ENCODE results near the gene ARHGEF7.

ARHGEF7 gene

GRCh38 chr13:111270126-111270525 is 155.0 kb downstream of the ARHGEF7 start:
- no peak overlapping the region for H3K4me2 ChIP-seq (ENCODE audit: low read depth, low read length, poor library complexity, severe bottlenecking)
- no peak for TF ChIP-seq EZH2phosphoT487 (conservative IDR thresholded peaks at IDR 0.05; ENCODE audit: low read length)
- no peaks in the 10 kb centered on the region for H3K79me2 ChIP-seq (ENCODE audit: insufficient read depth, low read length)
- H3K36me3 ChIP-seq (ENCODE audit: low read length) = no peaks in the 10 kb centered on the region
- no peak overlapping the region for H3K27ac ChIP-seq (ENCODE audit: low read depth, low read length)
- H3K9me2 ChIP-seq (replicated peaks; ENCODE audit: insufficient read depth, low read length) = no peaks in the 10 kb centered on the region
- no peaks in the 10 kb centered on the region for H3K9me3 ChIP-seq (ENCODE audit: insufficient read depth, low read length)
- 0 out of 2 replicates have a peak, but pooled peaks cover 3% of the 10 kb centered on the region for H3F3A ChIP-seq (ENCODE audit: insufficient read depth)
- no peak overlapping the region for H3K9ac ChIP-seq (ENCODE audit: low read length)
- H4K20me1 ChIP-seq (ENCODE audit: low read depth, low read length) = no peaks in the 10 kb centered on the region
- no peaks in the 10 kb centered on the region for H3K27me3 ChIP-seq (ENCODE audit: low read length)
- H2AFZ ChIP-seq (ENCODE audit: low read depth, low read length, severe bottlenecking) = no peak overlapping the region
- no peak overlapping the region for H3K4me3 ChIP-seq (ENCODE audit: insufficient read depth, low read length, poor library complexity, severe bottlenecking)

DNA sequence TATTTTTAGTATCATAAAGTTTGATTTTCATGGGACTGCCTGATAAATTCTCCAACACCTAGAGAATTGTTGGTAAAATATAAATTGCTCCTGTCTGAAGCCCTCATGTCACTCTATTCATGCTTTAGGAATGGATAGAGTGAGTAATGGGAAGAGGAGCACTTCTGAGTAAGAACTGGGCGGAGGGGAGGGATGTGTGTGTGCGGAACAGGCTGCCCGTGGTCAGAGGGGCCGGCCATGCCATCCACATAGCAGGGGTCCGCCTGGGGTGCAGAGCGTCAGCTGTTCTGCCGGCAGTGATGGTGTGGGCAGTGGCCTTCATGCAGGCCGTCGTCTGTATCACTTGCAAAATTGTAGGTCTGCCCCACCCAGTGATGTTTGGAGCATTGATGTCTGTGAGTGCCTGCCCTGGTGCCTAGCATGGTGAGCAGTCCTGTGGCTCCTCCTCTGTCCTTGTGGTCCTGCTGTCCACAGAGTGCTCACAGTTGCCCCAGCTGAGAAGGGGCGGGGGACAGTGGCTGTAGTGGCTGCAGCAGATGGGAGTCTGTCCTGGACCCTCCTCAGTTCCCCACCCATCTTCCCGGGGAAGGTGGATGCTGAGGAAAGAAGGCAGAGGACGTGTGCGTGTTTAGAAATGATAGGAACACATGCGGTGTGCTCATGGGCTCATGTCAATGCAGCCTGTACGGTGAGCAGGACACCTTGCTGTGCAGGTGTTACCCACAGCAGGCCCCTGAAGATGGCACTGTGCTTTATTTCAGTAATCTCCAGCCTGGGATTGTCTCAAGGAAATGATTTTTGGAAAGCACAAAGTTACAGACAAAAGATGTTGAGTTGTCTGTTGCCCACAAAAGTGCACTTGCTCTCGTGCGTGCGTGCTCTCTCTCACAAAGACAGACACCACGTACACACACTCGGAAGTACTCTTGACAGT is 155.9 kb downstream of the ARHGEF7 start:
- no peak overlapping the region for H3K4me2 ChIP-seq (ENCODE audit: low read depth, low read length, poor library complexity, severe bottlenecking)
- no peak overlapping the region for H3K9ac ChIP-seq (ENCODE audit: low read length)
- H3K27ac ChIP-seq (ENCODE audit: low read depth, low read length) = no peak overlapping the region
- H4K20me1 ChIP-seq (ENCODE audit: low read depth, low read length) = no peaks in the 10 kb centered on the region
- peaks cover under 1% of the 10 kb centered on the region; the same call in 1 of the 2 replicates for H3K36me3 ChIP-seq (ENCODE audit: low read length)
- H3K27me3 ChIP-seq (ENCODE audit: low read length) = no peaks in the 10 kb centered on the region
- H3K9me2 ChIP-seq (replicated peaks; ENCODE audit: insufficient read depth, low read length) = no peaks in the 10 kb centered on the region
- TF ChIP-seq EZH2phosphoT487 (conservative IDR thresholded peaks at IDR 0.05; ENCODE audit: low read length) = no peak
- TF ChIP-seq, protein P1, sequence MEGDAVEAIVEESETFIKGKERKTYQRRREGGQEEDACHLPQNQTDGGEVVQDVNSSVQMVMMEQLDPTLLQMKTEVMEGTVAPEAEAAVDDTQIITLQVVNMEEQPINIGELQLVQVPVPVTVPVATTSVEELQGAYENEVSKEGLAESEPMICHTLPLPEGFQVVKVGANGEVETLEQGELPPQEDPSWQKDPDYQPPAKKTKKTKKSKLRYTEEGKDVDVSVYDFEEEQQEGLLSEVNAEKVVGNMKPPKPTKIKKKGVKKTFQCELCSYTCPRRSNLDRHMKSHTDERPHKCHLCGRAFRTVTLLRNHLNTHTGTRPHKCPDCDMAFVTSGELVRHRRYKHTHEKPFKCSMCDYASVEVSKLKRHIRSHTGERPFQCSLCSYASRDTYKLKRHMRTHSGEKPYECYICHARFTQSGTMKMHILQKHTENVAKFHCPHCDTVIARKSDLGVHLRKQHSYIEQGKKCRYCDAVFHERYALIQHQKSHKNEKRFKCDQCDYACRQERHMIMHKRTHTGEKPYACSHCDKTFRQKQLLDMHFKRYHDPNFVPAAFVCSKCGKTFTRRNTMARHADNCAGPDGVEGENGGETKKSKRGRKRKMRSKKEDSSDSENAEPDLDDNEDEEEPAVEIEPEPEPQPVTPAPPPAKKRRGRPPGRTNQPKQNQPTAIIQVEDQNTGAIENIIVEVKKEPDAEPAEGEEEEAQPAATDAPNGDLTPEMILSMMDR (IDR thresholded peaks at IDR 0.05; ENCODE audit: insufficient read depth, low read length, poor library complexity, severe bottlenecking) = no peak
- no peak overlapping the region for H2AFZ ChIP-seq (ENCODE audit: low read depth, low read length, severe bottlenecking)
- no peak overlapping the region for H3K4me3 ChIP-seq (ENCODE audit: insufficient read depth, low read length, poor library complexity, severe bottlenecking)
- no peaks in the 10 kb centered on the region for H3K9me3 ChIP-seq (ENCODE audit: insufficient read depth, low read length)
- no peaks in the 10 kb centered on the region for H3K79me2 ChIP-seq (ENCODE audit: insufficient read depth, low read length)
- H3F3A ChIP-seq (ENCODE audit: insufficient read depth) = 0 out of 2 replicates have a peak, but pooled peaks cover 3% of the 10 kb centered on the region

GRCh38 chr13:111272117-111272516 is 157.0 kb downstream of the ARHGEF7 start:
- H3K36me3 ChIP-seq (ENCODE audit: low read length) = peaks cover 11% of the 10 kb centered on the region; the same call in 1 of the 2 replicates

More at GRCh38 chr13:111272117-111272516, 157.0 kb downstream of the ARHGEF7 start:
- Histone ChIP-seq H2AFZ (ENCODE audit: low read depth, low read length, severe bottlenecking) (no peak overlapping the region), H3K9ac (ENCODE audit: low read length) (no peak overlapping the region), H3K9me3 (ENCODE audit: insufficient read depth, low read length) (no peaks in the 10 kb centered on the region), H3K27ac (ENCODE audit: low read depth, low read length) (no peak overlapping the region), H3K4me2 (ENCODE audit: low read depth, low read length, poor library complexity, severe bottlenecking) (no peak overlapping the region), H4K20me1 (ENCODE audit: low read depth, low read length) (no peaks in the 10 kb centered on the region), H3K27me3 (ENCODE audit: low read length) (no peaks in the 10 kb centered on the region), H3K4me3 (ENCODE audit: insufficient read depth, low read length, poor library complexity, severe bottlenecking) (no peak overlapping the region), H3K9me2 (replicated peaks; ENCODE audit: insufficient read depth, low read length) (no peaks in the 10 kb centered on the region), H3K79me2 (ENCODE audit: insufficient read depth, low read length) (no peaks in the 10 kb centered on the region), H3F3A (ENCODE audit: insufficient read depth) (0 out of 2 replicates have a peak, but pooled peaks cover 3% of the 10 kb centered on the region)
- no peak for TF ChIP-seq EZH2phosphoT487 (conservative IDR thresholded peaks at IDR 0.05; ENCODE audit: low read length)
- TF ChIP-seq, protein P1 (IDR thresholded peaks at IDR 0.05; ENCODE audit: insufficient read depth, low read length, poor library complexity, severe bottlenecking) = no peak

All from SU-DHL-6 (cell line).